ENCODE measurements around the gene MYMK. TPM values are rescaled to one million over a fixed set of nuclear protein-coding genes. Genes with fewer than 3 reads are reported as not detected.

MYMK gene
- total and polyA plus RNA-seq, 8 donors: not detected

DNA sequence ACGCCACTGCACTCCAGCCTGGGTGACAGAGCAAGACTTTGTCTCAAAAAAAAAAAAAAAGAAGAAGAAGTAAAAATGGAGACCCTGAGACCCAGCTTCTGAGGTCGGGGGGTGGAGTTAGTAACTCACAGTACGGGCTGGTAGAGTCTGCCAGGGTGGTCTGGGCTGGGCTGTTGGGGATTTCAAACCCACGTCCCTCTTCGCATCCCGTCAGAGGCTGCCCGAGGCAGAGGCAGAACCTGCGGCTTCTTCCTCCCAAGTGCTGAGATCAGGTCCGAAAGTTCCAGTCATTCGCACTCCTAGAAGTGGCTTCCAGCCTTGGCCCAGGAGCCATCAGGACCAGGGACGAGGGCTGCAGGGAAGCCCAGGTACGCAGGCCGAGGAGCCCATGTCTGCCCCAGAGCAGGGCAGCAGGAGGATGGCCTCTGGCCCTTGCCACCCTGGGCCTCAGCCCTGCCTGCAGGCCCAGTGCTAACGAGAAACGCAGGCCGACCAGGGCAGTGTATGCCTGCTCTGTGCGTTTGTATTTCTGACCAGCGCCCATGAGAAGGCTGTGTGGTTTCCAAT is 36.0 kb downstream of the MYMK start:
- Histone ChIP-seq H3K36me3 (no peaks in the 10 kb centered on the region), H3K27me3 (peaks cover 0 to 48% (median 0%) of the 10 kb centered on the region in 3 donors), H3K27ac (no peak overlapping the region), H3K9me3 (no peaks in the 10 kb centered on the region), H3K4me3 (no peak overlapping the region), H3K4me1 (peaks cover 8 to 25% (median 17%) of the 10 kb centered on the region in 4 donors)
- DNase-seq: no peak
- WGBS, 5 donors: 79 to 92% (median 87%) methylated on average over 17 to 18 of the region's 18 CpGs
- intact Hi-C loops (cut with DNase I; ENCODE audit: low total_unique reads): loop anchor here (5.0 to 10.0 kb wide), 2 partner anchors 81 to 304 kb away; no protein-coding TSS in a partner anchor
- TF ChIP-seq EP300 (IDR thresholded peaks at IDR 0.05): no peak
- TF ChIP-seq POLR2AphosphoS5 (IDR thresholded peaks at IDR 0.05): no peak
- TF ChIP-seq CTCF (IDR thresholded peaks at IDR 0.05): no peak

GRCh38 chr9:133487331-133487725 is 37.4 kb downstream of the MYMK start:
- intact Hi-C loops (cut with DNase I; ENCODE audit: low total_unique reads): loop anchor here (5.0 to 10.0 kb wide), 2 partner anchors 80 to 303 kb away; no protein-coding TSS in a partner anchor
- Histone ChIP-seq H3K27me3 (peaks cover 0 to 48% (median 0%) of the 10 kb centered on the region in 3 donors), H3K36me3 (no peaks in the 10 kb centered on the region), H3K4me1 (peaks cover 8 to 22% (median 17%) of the 10 kb centered on the region in 4 donors), H3K27ac (peak overlapping the region in 1 of 5 donors; percentile 30), H3K9me3 (no peaks in the 10 kb centered on the region), H3K4me3 (no peak overlapping the region)
- WGBS, 5 donors: 87 to 90% (median 88%) methylated on average over 8 of the region's 8 CpGs
- TF ChIP-seq CTCF (IDR thresholded peaks at IDR 0.05) (no peak), POLR2A (IDR thresholded peaks at IDR 0.05) (no peak), EP300 (IDR thresholded peaks at IDR 0.05) (no peak), POLR2AphosphoS5 (IDR thresholded peaks at IDR 0.05) (no peak)
- no peak for DNase-seq

- H3K4me1 ChIP-seq: peaks cover 8 to 17% (median 17%) of the 10 kb centered on the region in 4 donors
- TF ChIP-seq POLR2A (IDR thresholded peaks at IDR 0.05): no peak
- TF ChIP-seq EP300 (IDR thresholded peaks at IDR 0.05): no peak
- TF ChIP-seq POLR2AphosphoS5 (IDR thresholded peaks at IDR 0.05): no peak
- no peak for DNase-seq
- WGBS, 5 donors: 37 to 62% (median 50%) methylated on average over 10 to 25 of the region's 25 CpGs
- no peaks in the 10 kb centered on the region for H3K9me3 ChIP-seq
- H3K4me3 ChIP-seq: no peak overlapping the region
- intact Hi-C loops (cut with DNase I; ENCODE audit: low total_unique reads): loop anchor here (5.0 to 10.0 kb wide), 2 partner anchors 78 to 301 kb away; no protein-coding TSS in a partner anchor
- no peak overlapping the region for H3K27ac ChIP-seq
- H3K27me3 ChIP-seq: peaks cover 0 to 37% (median 0%) of the 10 kb centered on the region in 3 donors
- no peaks in the 10 kb centered on the region for H3K36me3 ChIP-seq
Observed at GRCh38 chr9:133485531-133486260, 39.1 kb downstream of the MYMK start.

- intact Hi-C loops (cut with DNase I; ENCODE audit: low total_unique reads): loop anchor here (5.0 to 10.0 kb wide), 2 partner anchors 78 to 300 kb away; no protein-coding TSS in a partner anchor
- Histone ChIP-seq H3K27ac (no peak overlapping the region), H3K4me3 (no peak overlapping the region), H3K27me3 (peaks cover 0 to 29% (median 0%) of the 10 kb centered on the region in 3 donors), H3K9me3 (no peaks in the 10 kb centered on the region), H3K4me1 (peaks cover 8 to 18% (median 18%) of the 10 kb centered on the region in 4 donors), H3K36me3 (no peaks in the 10 kb centered on the region)
- 38 to 48% (median 47%) methylated on average over 9 to 22 of the region's 22 CpGs for WGBS, 5 donors
- peak; percentile 77 to 79 for DNase-seq
- TF ChIP-seq CTCF (IDR thresholded peaks at IDR 0.05): no peak
- TF ChIP-seq POLR2AphosphoS5 (IDR thresholded peaks at IDR 0.05): no peak
- TF ChIP-seq EP300 (IDR thresholded peaks at IDR 0.05): no peak
- no peak for TF ChIP-seq POLR2A (IDR thresholded peaks at IDR 0.05)
Observed at GRCh38 chr9:133484671-133485437, 39.9 kb downstream of the MYMK start.

All from stomach (tissue), 9 donors.